Neutrophil (primary cell): Measurements from ENCODE around the gene MSL2.
"Not testable (repeated sequence)": the region's sequence is repeated elsewhere in the genome, so short reads cannot be mapped to it uniquely, and the experiment has no call there.

Source experiments
- H3K27ac ChIP-seq: fragments of 200-600 bp; sonication (generic); 2 replicates; pipeline ENCODE4 v1.5.1; 2016; ENCODE audit warnings: mild to moderate bottlenecking, moderate library complexity
- H3K27me3 ChIP-seq: fragments of 200-600 bp; sonication (generic); 2 replicates; pipeline ENCODE4 v1.6.0; 2016; ENCODE audit warnings: mild to moderate bottlenecking
- H3K36me3 ChIP-seq: fragments of 200-600 bp; sonication (generic); 2 replicates; pipeline ENCODE4 v1.5.1; 2017
- H3K4me1 ChIP-seq, 2 experiments: fragments of 200-600 bp in 1 of 2; sonication (generic) in 1 of 2; 1 replicate in 1 of 2; 2 replicates in 1 of 2; pipeline versions ENCODE4 v1.5.1 to v1.6.1; 2013 to 2016; ENCODE audit warnings: low read depth in 1 of 2, low read length in 1 of 2, mild to moderate bottlenecking in 1 of 2, moderate library complexity in 1 of 2; ENCODE audit not compliant: control insufficient read depth in 1 of 2, insufficient read depth in 1 of 2
- H3K4me3 ChIP-seq, 2 experiments: fragments of 200-600 bp in 1 of 2; sonication (generic) in 1 of 2; 1 replicate in 1 of 2; 2 replicates in 1 of 2; pipeline ENCODE4 v1.5.1; 2013 to 2016; ENCODE audit warnings: low read depth in 1 of 2, low read length in 1 of 2, mild to moderate bottlenecking in 1 of 2, moderate library complexity in 1 of 2
- H3K9me3 ChIP-seq: fragments of 200-600 bp; sonication (generic); 2 replicates; pipeline ENCODE4 v1.5.1; 2016
- TF ChIP-seq, protein P1 (sequence below): fragments of 200-600 bp; sonication (generic); IDR thresholded peaks from 2 replicates; pipeline ENCODE4 v1.5.1; 2016; ENCODE audit warnings: antibody characterized with exemption

MSL2 gene

GRCh38 chr3:136135039-136135802 is 60.9 kb downstream of the MSL2 start:
- no peaks in the 10 kb centered on the region for H3K9me3 ChIP-seq
- no peaks in the 10 kb centered on the region for H3K27me3 ChIP-seq
- TF ChIP-seq, protein P1, sequence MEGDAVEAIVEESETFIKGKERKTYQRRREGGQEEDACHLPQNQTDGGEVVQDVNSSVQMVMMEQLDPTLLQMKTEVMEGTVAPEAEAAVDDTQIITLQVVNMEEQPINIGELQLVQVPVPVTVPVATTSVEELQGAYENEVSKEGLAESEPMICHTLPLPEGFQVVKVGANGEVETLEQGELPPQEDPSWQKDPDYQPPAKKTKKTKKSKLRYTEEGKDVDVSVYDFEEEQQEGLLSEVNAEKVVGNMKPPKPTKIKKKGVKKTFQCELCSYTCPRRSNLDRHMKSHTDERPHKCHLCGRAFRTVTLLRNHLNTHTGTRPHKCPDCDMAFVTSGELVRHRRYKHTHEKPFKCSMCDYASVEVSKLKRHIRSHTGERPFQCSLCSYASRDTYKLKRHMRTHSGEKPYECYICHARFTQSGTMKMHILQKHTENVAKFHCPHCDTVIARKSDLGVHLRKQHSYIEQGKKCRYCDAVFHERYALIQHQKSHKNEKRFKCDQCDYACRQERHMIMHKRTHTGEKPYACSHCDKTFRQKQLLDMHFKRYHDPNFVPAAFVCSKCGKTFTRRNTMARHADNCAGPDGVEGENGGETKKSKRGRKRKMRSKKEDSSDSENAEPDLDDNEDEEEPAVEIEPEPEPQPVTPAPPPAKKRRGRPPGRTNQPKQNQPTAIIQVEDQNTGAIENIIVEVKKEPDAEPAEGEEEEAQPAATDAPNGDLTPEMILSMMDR, result no peak
- H3K4me3 ChIP-seq, result no peak overlapping the region
- H3K27ac ChIP-seq, result no peak overlapping the region
- no peaks in the 10 kb centered on the region for H3K36me3 ChIP-seq
- H3K4me1 ChIP-seq, result peaks cover 22 to 24% of the 10 kb centered on the region in 2 experiments

GRCh38 chr3:136134091-136134490 is 62.0 kb downstream of the MSL2 start:
- Histone ChIP-seq H3K36me3 (no peaks in the 10 kb centered on the region), H3K9me3 (no peaks in the 10 kb centered on the region), H3K27me3 (no peaks in the 10 kb centered on the region), H3K27ac (no peak overlapping the region), H3K4me1 (peaks cover 22 to 24% of the 10 kb centered on the region in 2 experiments), H3K4me3 (no peak overlapping the region)
- TF ChIP-seq, protein P1, result no peak

- H3K4me3 ChIP-seq, H3K27me3 ChIP-seq, H3K36me3 ChIP-seq, H3K9me3 ChIP-seq, H3K27ac ChIP-seq, H3K4me1 ChIP-seq: not testable (repeated sequence)
Observed at GRCh38 chr3:136131647-136132046, 64.5 kb downstream of the MSL2 start.

GRCh38 chr3:136122006-136122405 is 74.1 kb downstream of the MSL2 start:
- Histone ChIP-seq H3K4me1 (no peaks in the 10 kb centered on the region), H3K36me3 (no peaks in the 10 kb centered on the region), H3K9me3 (no peaks in the 10 kb centered on the region), H3K4me3 (no peak overlapping the region), H3K27me3 (no peaks in the 10 kb centered on the region), H3K27ac (no peak overlapping the region)
- TF ChIP-seq, protein P1, result no peak

GRCh38 chr3:136120373-136121348 is 75.5 kb downstream of the MSL2 start:
- Histone ChIP-seq H3K4me1 (no peaks in the 10 kb centered on the region), H3K27ac (no peak overlapping the region), H3K4me3 (no peak overlapping the region), H3K27me3 (no peaks in the 10 kb centered on the region), H3K36me3 (no peaks in the 10 kb centered on the region), H3K9me3 (no peaks in the 10 kb centered on the region)
- TF ChIP-seq, protein P1, result no peak

GRCh38 chr3:136119783-136120182 is 76.4 kb downstream of the MSL2 start:
- not testable (repeated sequence) for H3K4me3 ChIP-seq, H3K27me3 ChIP-seq, H3K27ac ChIP-seq

GRCh38 chr3:136119332-136119731 is 76.8 kb downstream of the MSL2 start:
- H3K4me1 ChIP-seq, H3K36me3 ChIP-seq: not testable (repeated sequence)

More at GRCh38 chr3:136119783-136120182, 76.4 kb downstream of the MSL2 start:
- H3K9me3 ChIP-seq, H3K36me3 ChIP-seq, H3K4me1 ChIP-seq: not testable (repeated sequence)

More at GRCh38 chr3:136119332-136119731, 76.8 kb downstream of the MSL2 start:
- not testable (repeated sequence) for H3K27me3 ChIP-seq, H3K9me3 ChIP-seq, H3K4me3 ChIP-seq, H3K27ac ChIP-seq
